Activated naive CD8-positive, alpha-beta T cell treated with anti-CD3 and anti-CD28 coated beads, Interleukin-2, amount 50 U/mL, for 24 hours (primary cell): Measurements from ENCODE around the gene KCNN3.

ENCODE experiments used
- ATAC-seq: fragments of 150-1000 bp; cut with Tn5 transposase; one replicate; pipeline ENCODE4 v1.10.0; 2021
- DNase-seq: peaks from one replicate; pipeline ENCODE4 v3.0.0; 2021
- H3K27ac Mint-ChIP-seq: one replicate; pipeline ENCODE4 v1.8.0; 2021; ENCODE audit warnings: mild to moderate bottlenecking, mixed read lengths
- H3K27me3 Mint-ChIP-seq: one replicate; pipeline ENCODE4 v1.8.0; 2021; ENCODE audit warnings: mixed read lengths
- H3K36me3 Mint-ChIP-seq: one replicate; pipeline ENCODE4 v1.8.0; 2021; ENCODE audit warnings: low read depth, mixed read lengths
- H3K4me1 Mint-ChIP-seq: one replicate; pipeline ENCODE4 v1.8.0; 2021; ENCODE audit warnings: mixed read lengths
- H3K4me3 Mint-ChIP-seq: one replicate; pipeline ENCODE4 v1.8.0; 2021; ENCODE audit warnings: mild to moderate bottlenecking, moderate library complexity, mixed read lengths
- H3K9me3 Mint-ChIP-seq: one replicate; pipeline ENCODE4 v1.8.0; 2021; ENCODE audit warnings: mixed read lengths

The KCNN3 gene

GRCh38 chr1:154886281-154887015 is 16.4 kb upstream of the KCNN3 start:
- Mint-ChIP-seq H3K4me3 (no peak overlapping the region), H3K9me3 (no peaks in the 10 kb centered on the region), H3K36me3 (no peaks in the 10 kb centered on the region), H3K27ac (no peak overlapping the region), H3K4me1 (peaks cover 10% of the 10 kb centered on the region), H3K27me3 (peaks cover 3% of the 10 kb centered on the region)
- DNase-seq (no peak), ATAC-seq (peak; percentile 28)

- Mint-ChIP-seq H3K27me3 (peaks cover 3% of the 10 kb centered on the region), H3K4me1 (peaks cover 10% of the 10 kb centered on the region), H3K9me3 (no peaks in the 10 kb centered on the region), H3K27ac (no peak overlapping the region), H3K36me3 (no peaks in the 10 kb centered on the region), H3K4me3 (no peak overlapping the region)
- no peak for ATAC-seq
- DNase-seq, result no peak
These were observed 15.0 kb upstream of the KCNN3 start for GRCh38 chr1:154884869-154885701.

- DNase-seq, result no peak
- Mint-ChIP-seq H3K9me3 (no peaks in the 10 kb centered on the region), H3K36me3 (no peaks in the 10 kb centered on the region), H3K27ac (no peak overlapping the region), H3K4me1 (peaks cover 10% of the 10 kb centered on the region), H3K4me3 (no peak overlapping the region), H3K27me3 (peaks cover 3% of the 10 kb centered on the region)
- no peak for ATAC-seq
These were observed 14.1 kb upstream of the KCNN3 start for GRCh38 chr1:154883919-154884868.

- peaks cover 7% of the 10 kb centered on the region for H3K4me1 Mint-ChIP-seq
- no peaks in the 10 kb centered on the region for H3K36me3 Mint-ChIP-seq
- DNase-seq (no peak), ATAC-seq (no peak)
- no peaks in the 10 kb centered on the region for H3K9me3 Mint-ChIP-seq
- H3K27me3 Mint-ChIP-seq, result peaks cover 3% of the 10 kb centered on the region
- H3K27ac Mint-ChIP-seq, result no peak overlapping the region
- no peak overlapping the region for H3K4me3 Mint-ChIP-seq
These were observed 11.9 kb upstream of the KCNN3 start for GRCh38 chr1:154881820-154882535.

- Mint-ChIP-seq H3K4me1 (no peaks in the 10 kb centered on the region), H3K27me3 (peaks cover 3% of the 10 kb centered on the region), H3K27ac (no peak overlapping the region), H3K9me3 (no peaks in the 10 kb centered on the region), H3K36me3 (no peaks in the 10 kb centered on the region), H3K4me3 (no peak overlapping the region)
- no peak for DNase-seq
- no peak for ATAC-seq
These were observed 10.6 kb upstream of the KCNN3 start for GRCh38 chr1:154880671-154881070.

GRCh38 chr1:154879038-154879421 is 8.9 kb upstream of the KCNN3 start:
- no peak overlapping the region for H3K4me3 Mint-ChIP-seq
- DNase-seq, result no peak
- H3K27ac Mint-ChIP-seq, result no peak overlapping the region
- no peaks in the 10 kb centered on the region for H3K36me3 Mint-ChIP-seq
- peaks cover 6% of the 10 kb centered on the region for H3K4me1 Mint-ChIP-seq
- no peak for ATAC-seq
- peaks cover 3% of the 10 kb centered on the region for H3K27me3 Mint-ChIP-seq
- H3K9me3 Mint-ChIP-seq, result no peaks in the 10 kb centered on the region

- H3K4me1 Mint-ChIP-seq, result peaks cover 12% of the 10 kb centered on the region
- H3K9me3 Mint-ChIP-seq, result no peaks in the 10 kb centered on the region
- no peak overlapping the region for H3K4me3 Mint-ChIP-seq
- H3K27ac Mint-ChIP-seq, result no peak overlapping the region
- ATAC-seq (peak; percentile 85), DNase-seq (peak; percentile 77)
- no peaks in the 10 kb centered on the region for H3K36me3 Mint-ChIP-seq
- peaks cover 3% of the 10 kb centered on the region for H3K27me3 Mint-ChIP-seq
These were observed 8.4 kb upstream of the KCNN3 start for GRCh38 chr1:154878371-154879037.

- ATAC-seq (no peak), DNase-seq (no peak)
- no peaks in the 10 kb centered on the region for H3K36me3 Mint-ChIP-seq
- no peak overlapping the region for H3K27ac Mint-ChIP-seq
- no peak overlapping the region for H3K4me3 Mint-ChIP-seq
- H3K27me3 Mint-ChIP-seq, result peaks cover under 1% of the 10 kb centered on the region
- H3K4me1 Mint-ChIP-seq, result peaks cover 17% of the 10 kb centered on the region
- H3K9me3 Mint-ChIP-seq, result no peaks in the 10 kb centered on the region
These were observed 7.4 kb upstream of the KCNN3 start for GRCh38 chr1:154877370-154877974.

- H3K27me3 Mint-ChIP-seq, result peaks cover 2% of the 10 kb centered on the region
- no peaks in the 10 kb centered on the region for H3K36me3 Mint-ChIP-seq
- DNase-seq, result no peak
- H3K4me3 Mint-ChIP-seq, result no peak overlapping the region
- no peak overlapping the region for H3K27ac Mint-ChIP-seq
- peaks cover 17% of the 10 kb centered on the region for H3K4me1 Mint-ChIP-seq
- no peaks in the 10 kb centered on the region for H3K9me3 Mint-ChIP-seq
- ATAC-seq, result no peak
These were observed 6.8 kb upstream of the KCNN3 start for GRCh38 chr1:154876842-154877369.

GRCh38 chr1:154874465-154874864 is 4.4 kb upstream of the KCNN3 start:
- no peak for ATAC-seq
- no peaks in the 10 kb centered on the region for H3K9me3 Mint-ChIP-seq
- no peak for DNase-seq
- H3K27ac Mint-ChIP-seq, result no peak overlapping the region
- H3K4me3 Mint-ChIP-seq, result no peak overlapping the region
- H3K36me3 Mint-ChIP-seq, result no peaks in the 10 kb centered on the region
- H3K27me3 Mint-ChIP-seq, result peaks cover 14% of the 10 kb centered on the region
- peaks cover 36% of the 10 kb centered on the region for H3K4me1 Mint-ChIP-seq

- Mint-ChIP-seq H3K36me3 (no peaks in the 10 kb centered on the region), H3K9me3 (no peaks in the 10 kb centered on the region), H3K27me3 (peaks cover 25% of the 10 kb centered on the region), H3K27ac (no peak overlapping the region), H3K4me1 (peaks cover 36% of the 10 kb centered on the region), H3K4me3 (no peak overlapping the region)
- DNase-seq (no peak), ATAC-seq (no peak)
These were observed 3.4 kb upstream of the KCNN3 start for GRCh38 chr1:154873321-154873950.

GRCh38 chr1:154871374-154871773 is 1.3 kb upstream of the KCNN3 start:
- no peak for ATAC-seq
- DNase-seq, result no peak
- Mint-ChIP-seq H3K4me1 (peaks cover 37% of the 10 kb centered on the region), H3K4me3 (no peak overlapping the region), H3K27me3 (peaks cover 34% of the 10 kb centered on the region), H3K9me3 (no peaks in the 10 kb centered on the region), H3K27ac (no peak overlapping the region), H3K36me3 (no peaks in the 10 kb centered on the region)

- Mint-ChIP-seq H3K27me3 (peaks cover 37% of the 10 kb centered on the region), H3K9me3 (no peaks in the 10 kb centered on the region), H3K4me1 (peaks cover 44% of the 10 kb centered on the region), H3K27ac (no peak overlapping the region), H3K36me3 (no peaks in the 10 kb centered on the region), H3K4me3 (no peak overlapping the region)
- ATAC-seq (no peak), DNase-seq (no peak)
These were observed 653 bp upstream of the KCNN3 start for GRCh38 chr1:154870734-154871133.
